GM12878 (cell line): Measurements from ENCODE around the gene CEP128. TPM values are rescaled to one million over a fixed set of nuclear protein-coding genes. Genes with fewer than 3 reads are reported as not detected.

ENCODE experiments used
- ATAC-seq: fragments of 200-7000 bp; cut with Tn5 transposase; 3 replicates; pipeline ENCODE4 v1.9.1; 2020; ENCODE audit warnings: mild to moderate bottlenecking, moderate library complexity
- BruUV-seq: library from RNA; stranded (reverse); fragments of 400-500 nt; replicated peaks from 2 replicates; lab custom pipeline; 2021; lab: Mats Ljungman, UMichigan
- CTCF ChIA-PET: fragments of 300-600 bp; sonication (Branson Sonifier 250); formaldehyde crosslinking; extraction: SDS; loops from one replicate; lab custom pipeline; 2021; ENCODE audit warnings: inconsistent platforms; lab: Yijun Ruan, JAX
- POLR2A ChIA-PET: fragments of 350-600 bp; formaldehyde crosslinking; extraction: SDS; loops from one replicate; lab custom pipeline; 2021; ENCODE audit warnings: inconsistent platforms; lab: Charles Lee
- RAD21 ChIA-PET: fragments of 300-600 bp; sonication (Branson Sonifier 250); formaldehyde crosslinking; loops from one replicate; lab custom pipeline; 2023; ENCODE audit warnings: antibody characterized with exemption; ENCODE audit not compliant: unreplicated experiment; lab: Charles Lee
- SMC1A ChIA-PET: fragments of 300-600 bp; sonication (Branson Sonifier 250); formaldehyde crosslinking; loops from one replicate; lab custom pipeline; 2023; ENCODE audit not compliant: unreplicated experiment, uncharacterized antibody; lab: Charles Lee
- DNase-seq: peaks from one replicate; pipeline ENCODE4 v3.0.0-alpha.2; 2011; ENCODE audit warnings: low read depth, low spot score
- FAIRE-seq: peaks from 3 replicates; lab custom pipeline; 2011; peaks lifted over from hg19 to GRCh38; lab: Jason Lieb, UNC
- H2AFZ ChIP-seq: 2 replicates; pipeline ENCODE4 v1.6.0; 2011; ENCODE audit warnings: low read depth, low read length, control low read depth; ENCODE audit not compliant: control insufficient read depth
- H3K27ac ChIP-seq: 2 replicates; pipeline ENCODE4 v1.5.1; 2011; ENCODE audit warnings: control low read depth; ENCODE audit not compliant: control insufficient read depth, insufficient read depth
- H3K27me3 ChIP-seq, 2 experiments: replicated peaks in 1 of 2; 2 replicates each; pipeline versions ENCODE4 v1.6.0 to v1.6.1; 2011; ENCODE audit warnings: low read length in 1 of 2; ENCODE audit not compliant: control insufficient read depth in 2 of 2, insufficient read depth in 2 of 2
- H3K36me3 ChIP-seq, 2 experiments: 2 replicates each; pipeline ENCODE4 v1.5.1; 2011; ENCODE audit warnings: low read length in 1 of 2; ENCODE audit not compliant: control insufficient read depth in 2 of 2, insufficient read depth in 2 of 2
- H3K4me1 ChIP-seq: 2 replicates; pipeline ENCODE4 v1.6.1; 2011; ENCODE audit warnings: mild to moderate bottlenecking, low read length, moderate library complexity, mixed read lengths; ENCODE audit not compliant: control insufficient read depth, insufficient read depth
- H3K4me2 ChIP-seq: 2 replicates; pipeline ENCODE4 v1.6.0; 2011; ENCODE audit warnings: control low read depth; ENCODE audit not compliant: control insufficient read depth, insufficient read depth
- H3K4me3 ChIP-seq: fragments of 200-600 bp; sonication (generic); 2 replicates; pipeline ENCODE4 v1.5.1; 2016
- H3K79me2 ChIP-seq: 2 replicates; pipeline ENCODE4 v1.6.0; 2011; ENCODE audit warnings: low read length; ENCODE audit not compliant: control insufficient read depth, insufficient read depth
- H3K9ac ChIP-seq: 2 replicates; pipeline ENCODE4 v1.8.0; 2011; ENCODE audit warnings: low read length, control low read depth, mixed read lengths; ENCODE audit not compliant: control insufficient read depth, insufficient read depth
- H3K9me3 ChIP-seq: replicated peaks from 3 replicates; pipeline ENCODE4 v1.5.1; 2011; ENCODE audit warnings: mild to moderate bottlenecking, low read length; ENCODE audit not compliant: control insufficient read depth, insufficient read depth
- H4K20me1 ChIP-seq: 2 replicates; pipeline ENCODE4 v1.6.0; 2011; ENCODE audit not compliant: control insufficient read depth, insufficient read depth
- BACH1 ChIP-seq: fragments of 450-650 bp; IDR thresholded peaks from 2 replicates; pipeline ENCODE4 v1.6.1; 2017; ENCODE audit warnings: mild to moderate bottlenecking, borderline replicate concordance
- BCL3 ChIP-seq: IDR thresholded peaks from 2 replicates; pipeline ENCODE4 v1.6.1; 2011; ENCODE audit warnings: borderline replicate concordance, low read depth, mild to moderate bottlenecking, moderate library complexity, low read length; ENCODE audit not compliant: insufficient read depth, poor library complexity, severe bottlenecking
- CHD2 ChIP-seq: IDR thresholded peaks from 2 replicates; pipeline ENCODE4 v1.6.1; 2011; ENCODE audit warnings: low read depth, low read length, improper control_type of control experiment, borderline replicate concordance
- CREB1 ChIP-seq: IDR thresholded peaks from 2 replicates; pipeline ENCODE4 v1.6.1; 2012; ENCODE audit warnings: low read depth, mild to moderate bottlenecking, inconsistent platforms
- CUX1 ChIP-seq: IDR thresholded peaks from 2 replicates; pipeline ENCODE4 v1.6.1; 2012; ENCODE audit warnings: improper control_type of control experiment, low read depth, low read length; ENCODE audit not compliant: insufficient replicate concordance
- GABPA ChIP-seq: IDR thresholded peaks from 2 replicates; pipeline ENCODE4 v1.6.1; 2014; ENCODE audit warnings: antibody characterized with exemption, low read depth, mild to moderate bottlenecking, inconsistent platforms
- GATAD2B ChIP-seq: fragments of 450-650 bp; conservative IDR thresholded peaks from 2 replicates; pipeline ENCODE4 v1.6.1; 2017; ENCODE audit warnings: low read depth, mild to moderate bottlenecking, moderate library complexity
- HDAC2 ChIP-seq: fragments of 200-600 bp; sonication (generic); IDR thresholded peaks from 2 replicates; pipeline ENCODE4 v1.6.1; 2017
- HDGF ChIP-seq: fragments of 450-650 bp; IDR thresholded peaks from 2 replicates; pipeline ENCODE4 v1.6.1; 2016; ENCODE audit warnings: antibody characterized with exemption
- IRF5 ChIP-seq: fragments of 450-650 bp; IDR thresholded peaks from 2 replicates; pipeline ENCODE4 v1.6.1; 2017; ENCODE audit warnings: borderline replicate concordance
- JUNB ChIP-seq: IDR thresholded peaks from 2 replicates; pipeline ENCODE4 v1.6.1; 2016; ENCODE audit warnings: antibody characterized with exemption, mild to moderate bottlenecking
- NFYB ChIP-seq: IDR thresholded peaks from 2 replicates; pipeline ENCODE4 v1.6.1; 2011; ENCODE audit warnings: low read depth, mild to moderate bottlenecking, low read length, improper control_type of control experiment, moderate library complexity; ENCODE audit not compliant: insufficient read depth
- NR2C2 ChIP-seq: IDR thresholded peaks from 2 replicates; pipeline ENCODE4 v1.6.1; 2011; ENCODE audit warnings: borderline replicate concordance, low read depth; ENCODE audit not compliant: control insufficient read depth, insufficient read length
- NRF1 ChIP-seq: conservative IDR thresholded peaks from 2 replicates; pipeline ENCODE4 v1.6.1; 2011; ENCODE audit warnings: mild to moderate bottlenecking, low read depth, low read length, improper control_type of control experiment
- RCOR1 ChIP-seq: conservative IDR thresholded peaks from 2 replicates; pipeline ENCODE4 v1.6.1; 2012; ENCODE audit warnings: low read depth, low read length, improper control_type of control experiment
- RUNX3 ChIP-seq: IDR thresholded peaks from 2 replicates; pipeline ENCODE4 v1.6.1; 2012; ENCODE audit warnings: low read length, inconsistent platforms
- SREBF1 ChIP-seq: IDR thresholded peaks from 2 replicates; pipeline ENCODE4 v1.6.1; 2012; ENCODE audit warnings: mild to moderate bottlenecking, low read length
- STAT3 ChIP-seq: IDR thresholded peaks from 2 replicates; pipeline ENCODE4 v1.6.1; 2011; ENCODE audit warnings: low read depth, low read length, improper control_type of control experiment
- TCF3 ChIP-seq: IDR thresholded peaks from 2 replicates; pipeline ENCODE4 v1.6.1; 2012; ENCODE audit warnings: low read depth, mild to moderate bottlenecking, low read length, borderline replicate concordance; ENCODE audit not compliant: insufficient read depth
- ZNF274 ChIP-seq: IDR thresholded peaks from one replicate; pipeline ENCODE4 v1.8.0; 2011; ENCODE audit not compliant: insufficient read length, insufficient read depth
- WGBS: methylation state at CpG from one replicate; pipeline ENCODE4 v1.1.6; 2016; ENCODE audit warnings: low lambda C conversion rate; ENCODE audit not compliant: insufficient replicate concordance, insufficient coverage; ENCODE audit errors: missing lambda C conversion rate; 5-methylcytosine and 5-hydroxymethylcytosine counted together
- in situ Hi-C: fragments of 300-500 bp; cut with MboI; formaldehyde crosslinking; loops from 9 replicates; pipeline ENCODE4 v1.14.3; 2018; ENCODE audit warnings: mixed read lengths
- intact Hi-C: fragments of 100-400 bp; cut with micrococcal nuclease; formaldehyde crosslinking; loops from one replicate; pipeline ENCODE4 v1.14.2; 2022; ENCODE audit not compliant: unreplicated experiment
- polyA plus RNA-seq, 11 experiments: library from polyadenylated mRNA; depleted of rRNA in 4 of 11; unstranded in 6 of 11; stranded (reverse) in 5 of 11; fragments of >200 nt; fragmentation: Nextera tagmentation in 4 of 11; fragmentation: Illumina TruSeq in 1 of 11; extraction: Ambion mirVana in 4 of 11; extraction: Trizol in 1 of 11; gene quantifications; 1 replicate in 1 of 11; 2 replicates in 10 of 11; pipeline versions ENCODE4 v1.2.1 to v1.2.3, GENCODE V29; 2011 to 2016; ENCODE audit warnings: inconsistent platforms in 2 of 11, missing spikeins in 2 of 11, low read depth in 1 of 11
- total RNA-seq, 4 experiments: library from RNA; depleted of rRNA in 3 of 4; stranded (reverse); fragments of >200 nt in 3 of 4; fragmentation: Illumina TruSeq in 1 of 4; extraction: Trizol in 1 of 4; gene quantifications; 2 replicates each; pipeline versions ENCODE4 v1.2.1 to v1.2.3, GENCODE V29; 2013 to 2021

Gene CEP128
- total and polyA plus RNA-seq, 10 of the 15 experiments (the other 5 are each of a cell fraction or from before 2014, with no cell fraction given), result 1.1 to 6.7 (median 3.4) TPM

GRCh38 chr14:80577599-80577998 lies 363.9 kb downstream of the CEP128 start:
- DNase-seq (no peak), ATAC-seq (no peak), FAIRE-seq (no peak)
- 74% methylated on average over 4 of the region's 4 CpGs for WGBS
- POLR2A ChIA-PET, result no interaction called here
- Histone ChIP-seq H3K4me2 (no peak overlapping the region), H3K9me3 (no peaks in the 10 kb centered on the region), H3K27me3 (no peaks in the 10 kb centered on the region), H3K4me1 (no peaks in the 10 kb centered on the region), H3K9ac (no peak overlapping the region), H3K27ac (no peak overlapping the region), H4K20me1 (no peaks in the 10 kb centered on the region), H3K36me3 (no peaks in the 10 kb centered on the region), H3K4me3 (no peak overlapping the region), H2AFZ (no peak overlapping the region), H3K79me2 (no peaks in the 10 kb centered on the region)
- TF ChIP-seq CHD2 (no peak), IRF5 (no peak), TCF3 (no peak), HDAC2 (no peak), HDGF (no peak), RUNX3 (no peak), CREB1 (no peak), GATAD2B (no peak), RCOR1 (no peak), BACH1 (no peak), NR2C2 (no peak), CUX1 (no peak), JUNB (no peak), SREBF1 (no peak), GABPA (no peak), ZNF274 (no peak), STAT3 (no peak), NRF1 (no peak), BCL3 (no peak), NFYB (no peak)
- RAD21 ChIA-PET, result no interaction called here
- SMC1A ChIA-PET, result interaction anchor here (0.8 kb wide), 1 partner anchor 31 kb away, joined by 3 read pairs; no protein-coding TSS in a partner anchor
- in situ Hi-C loops, result no loop called here
- intact Hi-C loops, result no loop called here
- CTCF ChIA-PET, result no interaction called here
- no TSS peak for BruUV-seq
